HEK293 (cell line): ENCODE results near the gene SYTL2.
"Not testable (repeated sequence)": the region's sequence is repeated elsewhere in the genome, so short reads cannot be mapped to it uniquely, and the experiment has no call there.

ENCODE experiments used
- CTCF ChIA-PET: fragments of 350-600 bp; formaldehyde crosslinking; extraction: SDS; loops from one replicate; lab custom pipeline; 2021; ENCODE audit warnings: antibody characterized with exemption; lab: Yijun Ruan, JAX
- POLR2A ChIA-PET: fragments of 300-600 bp; formaldehyde crosslinking; extraction: SDS; loops from one replicate; lab custom pipeline; 2020; ENCODE audit warnings: antibody characterized with exemption, inconsistent platforms; lab: Yijun Ruan, JAX
- H3K27ac ChIP-seq: fragments of 200-500 bp; sonication (Bioruptor generic); 2 replicates; pipeline ENCODE4 v1.5.1; 2014; ENCODE audit warnings: low read depth, low read length, control low read depth, inconsistent platforms; ENCODE audit errors: extremely low read depth
- H3K36me3 ChIP-seq, 2 experiments: fragments of 200-500 bp in 1 of 2; sonication (Bioruptor generic) in 1 of 2; 1 replicate in 1 of 2; 2 replicates in 1 of 2; pipeline ENCODE4 v1.5.1; 2014 to 2017; ENCODE audit warnings: inconsistent platforms in 2 of 2, low read length in 2 of 2; ENCODE audit not compliant: control insufficient read depth in 2 of 2, insufficient read depth in 1 of 2
- H3K4me1 ChIP-seq: fragments of 200-500 bp; sonication (Bioruptor generic); 2 replicates; pipeline ENCODE4 v1.5.1; 2014; ENCODE audit warnings: mild to moderate bottlenecking, low read length, inconsistent platforms; ENCODE audit not compliant: control insufficient read depth, insufficient read depth
- H3K4me3 ChIP-seq: 2 replicates; pipeline ENCODE4 v1.5.1; 2011; ENCODE audit warnings: low read depth, mild to moderate bottlenecking, control low read depth, low read length, moderate library complexity
- H3K9me3 ChIP-seq: fragments of 200-500 bp; sonication (Bioruptor generic); 2 replicates; pipeline ENCODE4 v1.5.1; 2014; ENCODE audit warnings: low read depth, low read length, inconsistent platforms; ENCODE audit not compliant: control insufficient read depth, insufficient read depth
- GLIS1 ChIP-seq: fragments of 450-650 bp; formaldehyde crosslinking; IDR thresholded peaks from 2 replicates; pipeline ENCODE4 v1.5.1; 2016; ENCODE audit warnings: missing biosample characterization, missing genetic modification characterization
- GLIS2 ChIP-seq: fragments of 450-650 bp; formaldehyde crosslinking; IDR thresholded peaks from 2 replicates; pipeline ENCODE4 v1.5.1; 2016; ENCODE audit warnings: missing biosample characterization, missing genetic modification characterization
- KLF8 ChIP-seq: fragments of 450-650 bp; formaldehyde crosslinking; IDR thresholded peaks from 2 replicates; pipeline ENCODE4 v1.5.1; 2016; ENCODE audit warnings: missing biosample characterization, missing genetic modification characterization
- TRIM28 ChIP-seq: IDR thresholded peaks from 2 replicates; pipeline ENCODE4 v1.6.1; 2011; ENCODE audit warnings: low read length, control low read depth, borderline replicate concordance
- ZBTB44 ChIP-seq: fragments of 450-650 bp; IDR thresholded peaks from 2 replicates; pipeline ENCODE4 v1.5.1; 2018; ENCODE audit warnings: missing biosample characterization, mild to moderate bottlenecking, missing genetic modification characterization
- ZBTB48 ChIP-seq: fragments of 450-650 bp; formaldehyde crosslinking; IDR thresholded peaks from 2 replicates; pipeline ENCODE4 v1.5.1; 2016; ENCODE audit warnings: missing biosample characterization, missing genetic modification characterization
- ZBTB8A ChIP-seq: fragments of 450-650 bp; formaldehyde crosslinking; IDR thresholded peaks from 2 replicates; pipeline ENCODE4 v1.5.1; 2016; ENCODE audit warnings: missing biosample characterization, missing genetic modification characterization
- ZFP41 ChIP-seq: fragments of 450-650 bp; formaldehyde crosslinking; IDR thresholded peaks from 2 replicates; pipeline ENCODE4 v1.5.1; 2016; ENCODE audit warnings: missing biosample characterization, missing genetic modification characterization, borderline replicate concordance
- ZNF121 ChIP-seq: fragments of 450-650 bp; formaldehyde crosslinking; IDR thresholded peaks from 2 replicates; pipeline ENCODE4 v1.5.1; 2016; ENCODE audit warnings: missing biosample characterization, missing genetic modification characterization
- ZNF138 ChIP-seq: fragments of 450-650 bp; formaldehyde crosslinking; IDR thresholded peaks from 2 replicates; pipeline ENCODE4 v1.5.1; 2016; ENCODE audit warnings: missing biosample characterization, missing genetic modification characterization, borderline replicate concordance
- ZNF23 ChIP-seq: fragments of 450-650 bp; formaldehyde crosslinking; IDR thresholded peaks from 2 replicates; pipeline ENCODE4 v1.5.1; 2016; ENCODE audit warnings: missing biosample characterization, missing genetic modification characterization, borderline replicate concordance
- ZNF324 ChIP-seq: fragments of 450-650 bp; formaldehyde crosslinking; IDR thresholded peaks from 2 replicates; pipeline ENCODE4 v1.5.1; 2016; ENCODE audit warnings: missing biosample characterization, missing genetic modification characterization
- ZNF335 ChIP-seq: fragments of 450-650 bp; formaldehyde crosslinking; conservative IDR thresholded peaks from 2 replicates; pipeline ENCODE4 v1.5.1; 2016; ENCODE audit warnings: missing biosample characterization, missing genetic modification characterization
- ZNF394 ChIP-seq: fragments of 450-650 bp; formaldehyde crosslinking; IDR thresholded peaks from 2 replicates; pipeline ENCODE4 v1.5.1; 2016; ENCODE audit warnings: missing biosample characterization, missing genetic modification characterization, mild to moderate bottlenecking, moderate library complexity, borderline replicate concordance
- ZNF548 ChIP-seq: fragments of 450-650 bp; formaldehyde crosslinking; IDR thresholded peaks from 2 replicates; pipeline ENCODE4 v1.5.1; 2016; ENCODE audit warnings: missing biosample characterization, missing genetic modification characterization
- ZNF561 ChIP-seq: fragments of 450-650 bp; IDR thresholded peaks from 2 replicates; pipeline ENCODE4 v1.5.1; 2018; ENCODE audit warnings: missing biosample characterization, missing genetic modification characterization, borderline replicate concordance
- ZNF571 ChIP-seq: fragments of 450-650 bp; formaldehyde crosslinking; IDR thresholded peaks from 2 replicates; pipeline ENCODE4 v1.5.0; 2017; ENCODE audit warnings: missing biosample characterization, missing genetic modification characterization
- ZNF654 ChIP-seq: fragments of 450-650 bp; formaldehyde crosslinking; IDR thresholded peaks from 2 replicates; pipeline ENCODE4 v1.5.1; 2016; ENCODE audit warnings: low read depth, missing biosample characterization, missing genetic modification characterization
- ZNF747 ChIP-seq: fragments of 450-650 bp; formaldehyde crosslinking; IDR thresholded peaks from 2 replicates; pipeline ENCODE4 v1.5.1; 2016; ENCODE audit warnings: missing biosample characterization, missing genetic modification characterization
- ZNF843 ChIP-seq: fragments of 450-650 bp; formaldehyde crosslinking; IDR thresholded peaks from 2 replicates; pipeline ENCODE4 v1.5.1; 2016; ENCODE audit warnings: missing biosample characterization, missing genetic modification characterization
- TF ChIP-seq, protein P1 (sequence below): fragments of 450-650 bp; formaldehyde crosslinking; IDR thresholded peaks from 2 replicates; pipeline ENCODE4 v1.5.1; 2016; ENCODE audit warnings: missing biosample characterization, missing genetic modification characterization, borderline replicate concordance
- TF ChIP-seq, protein P2 (sequence below): fragments of 450-650 bp; formaldehyde crosslinking; IDR thresholded peaks from 2 replicates; pipeline ENCODE4 v1.5.1; 2017; ENCODE audit warnings: missing biosample characterization, missing genetic modification characterization
- TF ChIP-seq, protein P3 (sequence below): fragments of 450-650 bp; formaldehyde crosslinking; IDR thresholded peaks from 2 replicates; pipeline ENCODE4 v1.5.1; 2016; ENCODE audit warnings: missing biosample characterization, missing genetic modification characterization
- TF ChIP-seq, protein P4 (sequence below): fragments of 450-650 bp; formaldehyde crosslinking; IDR thresholded peaks from 2 replicates; pipeline ENCODE4 v1.5.1; 2017; ENCODE audit warnings: missing biosample characterization, missing genetic modification characterization

The SYTL2 gene

GRCh38 chr11:85672105-85672902 is 138.6 kb downstream of the SYTL2 start:
- ChIA-PET POLR2A (no interaction called here), CTCF (no interaction called here)
- no peak overlapping the region for H3K4me3 ChIP-seq
- TF ChIP-seq GLIS2 (tag by site-specific recombination) (no peak), ZBTB48 (tag by site-specific recombination) (no peak), ZNF324 (tag by site-specific recombination) (no peak), GLIS1 (no peak), ZNF571 (tag by site-specific recombination) (no peak), ZNF121 (tag by site-specific recombination) (no peak), ZNF654 (tag by site-specific recombination) (no peak), ZNF747 (no peak), ZNF548 (no peak), ZNF23 (tag by site-specific recombination) (no peak), ZNF561 (tag by site-specific recombination) (no peak), ZNF138 (tag by site-specific recombination) (no peak)
- TF ChIP-seq, protein P1, sequence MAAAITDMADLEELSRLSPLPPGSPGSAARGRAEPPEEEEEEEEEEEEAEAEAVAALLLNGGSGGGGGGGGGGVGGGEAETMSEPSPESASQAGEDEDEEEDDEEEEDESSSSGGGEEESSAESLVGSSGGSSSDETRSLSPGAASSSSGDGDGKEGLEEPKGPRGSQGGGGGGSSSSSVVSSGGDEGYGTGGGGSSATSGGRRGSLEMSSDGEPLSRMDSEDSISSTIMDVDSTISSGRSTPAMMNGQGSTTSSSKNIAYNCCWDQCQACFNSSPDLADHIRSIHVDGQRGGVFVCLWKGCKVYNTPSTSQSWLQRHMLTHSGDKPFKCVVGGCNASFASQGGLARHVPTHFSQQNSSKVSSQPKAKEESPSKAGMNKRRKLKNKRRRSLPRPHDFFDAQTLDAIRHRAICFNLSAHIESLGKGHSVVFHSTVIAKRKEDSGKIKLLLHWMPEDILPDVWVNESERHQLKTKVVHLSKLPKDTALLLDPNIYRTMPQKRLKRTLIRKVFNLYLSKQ: no peak
- TF ChIP-seq, protein P2, sequence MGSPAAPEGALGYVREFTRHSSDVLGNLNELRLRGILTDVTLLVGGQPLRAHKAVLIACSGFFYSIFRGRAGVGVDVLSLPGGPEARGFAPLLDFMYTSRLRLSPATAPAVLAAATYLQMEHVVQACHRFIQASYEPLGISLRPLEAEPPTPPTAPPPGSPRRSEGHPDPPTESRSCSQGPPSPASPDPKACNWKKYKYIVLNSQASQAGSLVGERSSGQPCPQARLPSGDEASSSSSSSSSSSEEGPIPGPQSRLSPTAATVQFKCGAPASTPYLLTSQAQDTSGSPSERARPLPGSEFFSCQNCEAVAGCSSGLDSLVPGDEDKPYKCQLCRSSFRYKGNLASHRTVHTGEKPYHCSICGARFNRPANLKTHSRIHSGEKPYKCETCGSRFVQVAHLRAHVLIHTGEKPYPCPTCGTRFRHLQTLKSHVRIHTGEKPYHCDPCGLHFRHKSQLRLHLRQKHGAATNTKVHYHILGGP: no peak
- H3K27ac ChIP-seq: no peak overlapping the region
- no peaks in the 10 kb centered on the region for H3K9me3 ChIP-seq
- no peaks in the 10 kb centered on the region for H3K4me1 ChIP-seq
- no peaks in the 10 kb centered on the region for H3K36me3 ChIP-seq

DNA sequence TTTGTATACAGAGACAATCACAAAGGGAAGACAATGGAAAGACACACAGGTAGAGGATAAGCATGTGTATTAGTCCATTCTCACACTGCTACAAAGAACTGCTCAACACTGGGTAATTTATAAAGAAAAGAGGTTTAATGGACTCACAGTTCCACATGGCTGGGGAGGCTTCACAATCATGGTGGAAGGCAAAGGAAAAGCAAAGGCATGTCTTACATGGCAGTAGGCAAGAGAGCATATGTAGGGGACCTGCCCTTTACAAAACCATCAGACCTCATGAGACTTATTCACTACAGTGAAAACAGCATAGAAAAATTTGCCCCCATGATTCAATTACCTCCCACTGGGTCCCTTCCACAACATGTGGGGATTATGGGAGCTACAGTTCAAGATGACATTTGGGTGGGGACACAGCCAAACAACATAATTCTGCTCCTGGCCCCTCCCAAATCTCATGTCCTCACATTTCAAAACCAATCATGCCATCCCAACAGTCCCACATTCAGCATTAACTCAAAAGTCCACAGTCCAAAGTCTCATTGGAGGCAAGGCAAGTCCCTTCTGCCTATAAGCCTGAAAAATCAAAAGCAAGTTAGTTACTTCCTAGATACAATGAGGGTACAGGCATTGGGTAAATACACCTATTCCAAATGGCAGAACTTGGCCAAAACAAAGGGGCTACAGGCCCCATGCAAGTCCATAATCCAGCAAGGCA is 139.8 kb downstream of the SYTL2 start:
- H3K4me3 ChIP-seq, H3K27ac ChIP-seq, POLR2A ChIA-PET, CTCF ChIA-PET, H3K36me3 ChIP-seq, H3K4me1 ChIP-seq, H3K9me3 ChIP-seq: not testable (repeated sequence)

DNA sequence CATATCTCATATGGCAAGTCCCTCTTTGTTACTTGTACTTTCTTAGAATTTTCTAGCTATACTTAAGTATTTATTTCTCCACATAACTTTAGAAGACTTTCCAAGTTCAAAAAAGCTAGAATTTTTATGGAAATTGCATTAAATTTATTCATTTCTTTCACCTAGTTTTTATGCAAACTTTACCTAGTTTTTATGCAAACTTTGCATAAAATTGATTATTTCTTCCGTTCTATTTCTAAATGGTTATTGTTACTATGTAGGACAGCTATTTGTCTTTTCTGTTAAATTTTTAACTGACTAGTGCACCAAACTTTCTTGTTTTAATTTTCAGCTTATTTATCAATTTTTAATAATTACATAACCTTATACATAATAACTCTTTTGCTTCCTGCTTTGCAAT is 142.8 kb downstream of the SYTL2 start:
- Histone ChIP-seq H3K4me3 (no peak overlapping the region), H3K36me3 (peaks cover 0 to 8% of the 10 kb centered on the region in 2 experiments; a peak in 1 of 3 replicates), H3K4me1 (no peaks in the 10 kb centered on the region), H3K27ac (no peak overlapping the region), H3K9me3 (no peaks in the 10 kb centered on the region)
- ChIA-PET POLR2A (interaction anchor here (0.6 kb wide), 1 partner anchor 348 kb away, joined by 6 read pairs; no protein-coding TSS in a partner anchor), CTCF (interaction anchor here (0.6 to 1.5 kb wide), 2 partner anchors 16 to 17 kb away, joined by 3 to 5 read pairs; partner anchors contain the start of gene CCDC89)
- TF ChIP-seq ZBTB8A (no peak), ZNF335 (no peak), ZNF394 (tag by site-specific recombination) (no peak), TRIM28 (no peak), ZBTB44 (tag by site-specific recombination) (no peak), ZNF843 (tag by site-specific recombination) (no peak), ZFP41 (tag by site-specific recombination) (no peak), ZNF548 (no peak), KLF8 (tag by site-specific recombination) (no peak)
- TF ChIP-seq, protein P3, sequence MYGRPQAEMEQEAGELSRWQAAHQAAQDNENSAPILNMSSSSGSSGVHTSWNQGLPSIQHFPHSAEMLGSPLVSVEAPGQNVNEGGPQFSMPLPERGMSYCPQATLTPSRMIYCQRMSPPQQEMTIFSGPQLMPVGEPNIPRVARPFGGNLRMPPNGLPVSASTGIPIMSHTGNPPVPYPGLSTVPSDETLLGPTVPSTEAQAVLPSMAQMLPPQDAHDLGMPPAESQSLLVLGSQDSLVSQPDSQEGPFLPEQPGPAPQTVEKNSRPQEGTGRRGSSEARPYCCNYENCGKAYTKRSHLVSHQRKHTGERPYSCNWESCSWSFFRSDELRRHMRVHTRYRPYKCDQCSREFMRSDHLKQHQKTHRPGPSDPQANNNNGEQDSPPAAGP: no peak
- TF ChIP-seq, protein P4, sequence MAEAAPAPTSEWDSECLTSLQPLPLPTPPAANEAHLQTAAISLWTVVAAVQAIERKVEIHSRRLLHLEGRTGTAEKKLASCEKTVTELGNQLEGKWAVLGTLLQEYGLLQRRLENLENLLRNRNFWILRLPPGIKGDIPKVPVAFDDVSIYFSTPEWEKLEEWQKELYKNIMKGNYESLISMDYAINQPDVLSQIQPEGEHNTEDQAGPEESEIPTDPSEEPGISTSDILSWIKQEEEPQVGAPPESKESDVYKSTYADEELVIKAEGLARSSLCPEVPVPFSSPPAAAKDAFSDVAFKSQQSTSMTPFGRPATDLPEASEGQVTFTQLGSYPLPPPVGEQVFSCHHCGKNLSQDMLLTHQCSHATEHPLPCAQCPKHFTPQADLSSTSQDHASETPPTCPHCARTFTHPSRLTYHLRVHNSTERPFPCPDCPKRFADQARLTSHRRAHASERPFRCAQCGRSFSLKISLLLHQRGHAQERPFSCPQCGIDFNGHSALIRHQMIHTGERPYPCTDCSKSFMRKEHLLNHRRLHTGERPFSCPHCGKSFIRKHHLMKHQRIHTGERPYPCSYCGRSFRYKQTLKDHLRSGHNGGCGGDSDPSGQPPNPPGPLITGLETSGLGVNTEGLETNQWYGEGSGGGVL (tag by site-specific recombination): no peak
